ENCODE results near the gene FBXL7. TPM values are rescaled to one million over a fixed set of nuclear protein-coding genes. Genes with fewer than 3 reads are reported as not detected.

Gene FBXL7
- total RNA-seq, 1 experiment from 2014 or later = not detected

- ChIA-PET CTCF (no interaction called here), POLR2A (ENCODE audit: unreplicated experiment) (no interaction called here)
- Histone ChIP-seq H3F3A (ENCODE audit: insufficient read depth, low read depth) (no peaks in the 10 kb centered on the region), H3K79me2 (ENCODE audit: low read depth) (no peaks in the 10 kb centered on the region), H3K4me3 (no peak overlapping the region), H2AFZ (no peak overlapping the region), H3K4me1 (replicated peaks; ENCODE audit: insufficient read depth) (no peaks in the 10 kb centered on the region), H3K9me3 (ENCODE audit: insufficient read depth, low read depth) (no peaks in the 10 kb centered on the region), H3K9me2 (ENCODE audit: insufficient read depth) (no peaks in the 10 kb centered on the region), H3K36me3 (ENCODE audit: low read depth) (no peaks in the 10 kb centered on the region), H4K20me1 (ENCODE audit: insufficient read depth) (no peaks in the 10 kb centered on the region), H3K27ac (no peak overlapping the region), H3K27me3 (ENCODE audit: insufficient read depth, low read depth) (no peaks in the 10 kb centered on the region), H3K4me2 (no peak overlapping the region)
- intact Hi-C loops (cut with micrococcal nuclease; ENCODE audit: unreplicated experiment) = no loop called here
- no TSS peak for BruUV-seq (replicated peaks)
- DNase-seq = no peak
- TF ChIP-seq EZH2 (IDR thresholded peaks at IDR 0.05; ENCODE audit: low read depth) = no peak
- TF ChIP-seq CTCF (conservative IDR thresholded peaks at IDR 0.05) = no peak; the same call in 1 of the 2 replicates
These were observed 36.6 kb upstream of the FBXL7 start for GRCh38 chr5:15463231-15463980.

- TF ChIP-seq EZH2 (IDR thresholded peaks at IDR 0.05; ENCODE audit: low read depth) = no peak
- TF ChIP-seq CTCF (conservative IDR thresholded peaks at IDR 0.05) = no peak
- H4K20me1 ChIP-seq (ENCODE audit: insufficient read depth) = no peaks in the 10 kb centered on the region
- no peaks in the 10 kb centered on the region for H3F3A ChIP-seq (ENCODE audit: insufficient read depth, low read depth)
- H3K4me1 ChIP-seq (replicated peaks; ENCODE audit: insufficient read depth) = no peaks in the 10 kb centered on the region
- intact Hi-C loops (cut with micrococcal nuclease; ENCODE audit: unreplicated experiment) = no loop called here
- H3K27me3 ChIP-seq (ENCODE audit: insufficient read depth, low read depth) = no peaks in the 10 kb centered on the region
- DNase-seq = no peak
- no TSS peak for BruUV-seq (replicated peaks)
- ChIA-PET CTCF (no interaction called here), POLR2A (ENCODE audit: unreplicated experiment) (no interaction called here)
- H3K36me3 ChIP-seq (ENCODE audit: low read depth) = no peaks in the 10 kb centered on the region
- H3K4me2 ChIP-seq = no peak overlapping the region
- no peaks in the 10 kb centered on the region for H3K9me2 ChIP-seq (ENCODE audit: insufficient read depth)
- H3K79me2 ChIP-seq (ENCODE audit: low read depth) = no peaks in the 10 kb centered on the region
- no peak overlapping the region for H2AFZ ChIP-seq
- no peaks in the 10 kb centered on the region for H3K9me3 ChIP-seq (ENCODE audit: insufficient read depth, low read depth)
- H3K27ac ChIP-seq = no peak overlapping the region
- no peak overlapping the region for H3K4me3 ChIP-seq
These were observed 27.9 kb upstream of the FBXL7 start for GRCh38 chr5:15472116-15472515.

- ChIA-PET POLR2A (ENCODE audit: unreplicated experiment) (no interaction called here), CTCF (no interaction called here)
- no peak overlapping the region for H2AFZ ChIP-seq
- no peak overlapping the region for H3K27ac ChIP-seq
- no peaks in the 10 kb centered on the region for H3K36me3 ChIP-seq (ENCODE audit: low read depth)
- no peaks in the 10 kb centered on the region for H3K9me2 ChIP-seq (ENCODE audit: insufficient read depth)
- TF ChIP-seq EZH2 (IDR thresholded peaks at IDR 0.05; ENCODE audit: low read depth) = no peak
- no peak for TF ChIP-seq CTCF (conservative IDR thresholded peaks at IDR 0.05)
- no peaks in the 10 kb centered on the region for H3K27me3 ChIP-seq (ENCODE audit: insufficient read depth, low read depth)
- no peaks in the 10 kb centered on the region for H3K79me2 ChIP-seq (ENCODE audit: low read depth)
- no peak overlapping the region for H3K4me3 ChIP-seq
- H3F3A ChIP-seq (ENCODE audit: insufficient read depth, low read depth) = no peaks in the 10 kb centered on the region
- no peak for DNase-seq
- H3K4me2 ChIP-seq = no peak overlapping the region
- no TSS peak for BruUV-seq (replicated peaks)
- H3K9me3 ChIP-seq (ENCODE audit: insufficient read depth, low read depth) = no peaks in the 10 kb centered on the region
- H4K20me1 ChIP-seq (ENCODE audit: insufficient read depth) = no peaks in the 10 kb centered on the region
- intact Hi-C loops (cut with micrococcal nuclease; ENCODE audit: unreplicated experiment) = no loop called here
- H3K4me1 ChIP-seq (replicated peaks; ENCODE audit: insufficient read depth) = no peaks in the 10 kb centered on the region
These were observed 25.7 kb upstream of the FBXL7 start for GRCh38 chr5:15474143-15474719.
